Raji (cell line): ENCODE data around the gene SIRT3.

ENCODE experiments used
- POLR2A ChIP-seq: IDR thresholded peaks from 2 replicates; pipeline ENCODE4 v1.6.1; 2011; ENCODE audit warnings: low read depth, low read length, control low read depth; ENCODE audit not compliant: insufficient read depth

SIRT3 gene

GRCh38 chr11:235997-236773, at the start of gene SIRT3:
Gene SIRT3 (minus strand): TSS chr11:236342. CDS start chr11:236328, 14 bp downstream.
- peak; percentile 70 for TF ChIP-seq POLR2A

DNA sequence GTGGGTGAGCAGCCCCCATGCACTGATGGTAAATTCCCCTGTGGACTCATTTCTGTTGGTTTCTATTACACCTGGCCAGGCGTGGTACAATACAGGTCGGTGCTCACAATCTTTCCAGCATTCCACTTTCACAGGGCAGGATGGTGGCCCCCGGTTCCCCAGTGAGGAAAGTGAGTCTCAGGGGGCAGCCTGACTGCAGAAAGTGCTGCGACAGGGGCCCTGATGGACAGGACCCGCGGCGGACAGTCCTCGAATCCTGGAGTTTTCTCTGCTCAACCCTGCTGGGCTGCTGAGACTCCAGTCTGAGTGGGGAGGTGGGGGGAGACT, 49.7 kb upstream of the SIRT3 start:
- TF ChIP-seq POLR2A = no peak

DNA sequence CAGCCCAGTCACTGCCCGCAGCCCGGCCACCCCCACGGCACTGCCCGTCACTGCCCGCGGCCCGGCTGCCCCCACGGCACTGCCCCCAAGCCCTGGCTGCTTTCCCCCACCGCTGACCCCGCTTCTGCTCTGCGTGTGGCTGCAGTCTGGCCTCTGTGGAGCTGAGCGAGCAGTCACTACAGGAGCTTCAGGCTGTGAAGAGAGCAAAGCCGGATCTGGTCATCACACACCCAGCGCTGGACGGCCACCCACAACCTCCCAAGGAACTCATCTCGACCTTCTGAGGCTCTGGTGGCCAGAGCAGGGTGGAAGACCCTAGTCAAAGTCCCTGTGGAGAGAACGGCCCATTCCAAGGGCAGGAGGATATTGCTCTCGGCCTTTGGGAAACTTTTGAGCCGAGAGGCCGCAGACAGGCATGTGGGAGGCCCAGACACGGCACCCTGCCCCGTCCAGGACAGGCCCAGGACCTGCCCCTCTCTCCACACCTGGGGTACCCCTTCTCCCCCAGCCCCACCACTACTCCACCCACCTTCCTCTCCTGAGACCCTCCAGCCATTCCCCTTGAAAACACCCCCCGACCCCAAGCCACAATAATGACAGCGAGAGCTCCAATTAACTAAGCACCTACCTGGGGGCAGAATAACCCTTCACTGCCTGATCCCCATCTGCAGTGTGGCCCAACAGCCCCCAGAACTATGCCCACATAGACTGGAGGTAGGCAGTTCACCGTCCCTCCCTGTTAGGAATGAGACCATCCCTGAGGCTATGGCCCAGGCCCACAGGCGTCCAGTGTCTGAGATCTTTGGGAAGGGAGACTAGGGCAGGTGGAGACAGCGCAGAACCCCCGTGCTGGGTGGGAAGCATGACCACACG, 49.1 kb upstream of the SIRT3 start:
- TF ChIP-seq POLR2A = no peak

GRCh38 chr11:284105-285020, 48.2 kb upstream of the SIRT3 start:
- no peak for TF ChIP-seq POLR2A

DNA sequence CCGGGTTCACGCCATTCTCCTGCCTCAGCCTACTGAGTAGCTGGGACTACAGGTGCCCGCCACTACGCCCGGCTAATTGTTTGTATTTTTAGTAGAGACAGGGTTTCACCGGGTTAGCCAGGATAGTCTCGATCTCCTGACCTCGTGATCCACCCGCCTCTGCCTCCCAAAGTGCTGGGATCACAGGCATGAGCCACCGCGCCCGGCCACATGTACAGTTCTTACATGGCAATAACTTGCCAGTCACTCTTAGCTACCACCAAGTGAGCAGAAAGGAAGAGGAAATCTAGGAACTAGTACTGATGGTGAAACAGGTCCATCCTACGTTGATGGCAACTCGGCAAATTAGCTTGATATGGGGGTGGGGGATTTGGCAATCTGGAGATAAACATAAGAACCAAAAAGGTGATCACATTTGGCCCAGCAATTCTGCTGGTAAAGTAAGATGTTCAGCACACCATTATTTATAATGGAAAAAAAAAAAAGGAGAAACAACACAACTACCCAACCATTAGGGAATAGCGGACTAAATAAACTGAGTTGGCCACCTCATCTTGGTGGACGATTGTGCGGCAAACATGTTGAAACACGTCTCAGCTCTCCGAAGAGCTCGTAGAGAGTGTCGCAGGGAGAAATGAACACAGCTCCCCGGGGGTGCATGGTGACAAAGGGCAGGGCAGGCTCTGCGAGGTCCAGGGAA, 47.4 kb upstream of the SIRT3 start:
- no peak for TF ChIP-seq POLR2A

DNA sequence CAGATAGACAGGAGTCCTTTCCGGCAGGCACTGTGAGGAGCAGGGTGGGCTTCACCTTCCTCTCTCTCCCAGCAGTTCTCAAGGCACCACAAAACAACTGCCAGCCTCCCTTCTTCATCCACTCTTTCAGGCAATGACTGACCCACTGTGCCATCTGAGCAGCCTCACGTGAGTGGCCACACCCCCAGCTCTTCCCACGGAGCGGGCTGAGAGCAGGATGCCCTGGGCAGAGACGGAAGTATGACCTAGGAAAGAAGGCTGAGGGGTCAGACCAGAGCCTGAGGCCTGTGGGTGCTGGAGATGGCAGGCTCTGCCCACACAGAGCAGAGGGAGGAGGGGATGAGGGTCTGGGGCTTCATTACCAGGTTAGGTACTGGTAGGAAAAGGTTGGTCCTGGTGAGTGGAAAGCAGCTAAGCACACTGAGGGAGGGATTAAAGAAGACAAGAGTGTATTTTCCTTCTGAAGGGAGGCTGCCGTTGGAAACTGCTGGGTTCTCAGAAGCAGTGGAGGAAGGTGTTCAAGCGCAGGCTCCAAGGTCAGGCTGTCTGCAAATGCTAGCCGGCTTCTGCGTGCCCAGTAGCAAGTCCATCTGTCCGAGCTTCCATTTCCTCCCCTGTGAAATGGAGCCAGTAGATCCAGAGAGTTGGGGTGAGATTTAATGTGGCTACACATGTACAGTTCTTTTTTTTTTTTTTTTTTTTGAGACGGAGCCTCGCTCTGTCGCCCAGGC, 46.7 kb upstream of the SIRT3 start:
- TF ChIP-seq POLR2A = no peak

DNA sequence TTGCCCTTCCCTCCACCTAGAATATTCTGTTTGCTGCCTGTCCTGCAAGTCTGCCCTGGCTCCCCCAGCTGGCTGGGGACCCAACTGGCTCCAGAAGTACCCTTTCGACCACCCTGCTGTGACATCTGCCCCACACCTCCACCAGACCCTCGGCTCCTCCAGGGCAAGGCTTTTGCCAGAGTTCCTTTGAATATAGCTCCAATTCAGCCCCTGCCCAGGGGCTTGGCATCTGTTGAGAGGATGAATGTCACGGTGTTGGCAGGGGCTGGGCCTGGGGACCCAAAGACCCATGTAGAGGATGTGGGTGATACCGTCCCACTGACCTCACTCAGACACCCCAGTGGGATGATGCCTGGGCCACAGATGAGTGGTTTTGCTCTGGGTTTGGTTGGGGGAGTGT, 46.0 kb upstream of the SIRT3 start:
- no peak for TF ChIP-seq POLR2A

DNA sequence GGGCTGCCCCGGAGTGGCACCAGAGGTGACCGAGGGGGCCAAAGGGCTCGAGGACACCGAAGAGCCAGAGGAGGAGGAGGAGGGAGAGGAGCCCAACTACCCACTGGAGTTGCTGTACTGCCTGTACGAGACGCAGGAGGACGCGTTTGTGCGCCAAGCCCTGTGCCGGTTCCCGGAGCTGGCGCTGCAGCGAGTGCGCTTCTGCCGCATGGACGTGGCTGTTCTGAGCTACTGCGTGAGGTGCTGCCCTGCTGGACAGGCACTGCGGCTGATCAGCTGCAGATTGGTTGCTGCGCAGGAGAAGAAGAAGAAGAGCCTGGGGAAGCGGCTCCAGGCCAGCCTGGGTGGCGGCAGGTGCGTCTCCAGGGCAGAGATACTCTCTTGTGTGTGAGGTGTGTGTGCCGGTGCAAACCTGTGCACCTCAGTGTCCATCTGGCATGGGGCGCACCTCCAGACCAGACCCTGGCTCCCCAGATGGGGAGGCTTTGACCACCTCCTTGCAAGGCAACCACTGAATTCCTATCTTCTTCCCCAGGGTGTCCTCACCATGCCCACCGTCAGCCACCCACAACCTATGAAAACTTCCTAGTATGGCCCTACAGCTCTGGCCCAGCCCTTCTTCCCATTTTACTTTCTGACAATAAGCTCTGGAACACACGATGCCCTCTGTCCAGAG, 45.5 kb upstream of the SIRT3 start:
- no peak for TF ChIP-seq POLR2A

GRCh38 chr11:280706-281485, 44.8 kb upstream of the SIRT3 start:
- no peak for TF ChIP-seq POLR2A

DNA sequence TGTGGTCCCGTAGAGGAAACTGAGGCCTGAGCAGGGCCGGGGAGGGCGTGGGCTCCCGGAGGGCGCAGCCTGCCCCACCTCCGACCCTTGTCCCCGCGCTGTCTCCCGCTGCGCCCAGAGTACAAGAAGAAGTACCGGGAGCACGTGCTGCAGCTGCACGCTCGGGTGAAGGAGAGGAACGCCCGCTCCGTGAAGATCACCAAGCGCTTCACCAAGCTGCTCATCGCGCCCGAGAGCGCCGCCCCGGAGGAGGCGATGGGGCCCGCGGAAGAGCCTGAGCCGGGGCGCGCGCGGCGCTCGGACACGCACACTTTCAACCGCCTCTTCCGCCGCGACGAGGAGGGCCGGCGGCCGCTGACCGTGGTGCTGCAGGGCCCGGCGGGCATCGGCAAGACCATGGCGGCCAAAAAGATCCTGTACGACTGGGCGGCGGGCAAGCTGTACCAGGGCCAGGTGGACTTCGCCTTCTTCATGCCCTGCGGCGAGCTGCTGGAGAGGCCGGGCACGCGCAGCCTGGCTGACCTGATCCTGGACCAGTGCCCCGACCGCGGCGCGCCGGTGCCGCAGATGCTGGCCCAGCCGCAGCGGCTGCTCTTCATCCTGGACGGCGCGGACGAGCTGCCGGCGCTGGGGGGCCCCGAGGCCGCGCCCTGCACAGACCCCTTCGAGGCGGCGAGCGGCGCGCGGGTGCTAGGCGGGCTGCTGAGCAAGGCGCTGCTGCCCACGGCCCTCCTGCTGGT, 44.0 kb upstream of the SIRT3 start:
- no peak for TF ChIP-seq POLR2A

GRCh38 chr11:279040-279965, 43.2 kb upstream of the SIRT3 start:
- no peak for TF ChIP-seq POLR2A
